Small intestine (tissue), 7 donors: ENCODE measurements around the gene EIF4E3. TPM values are rescaled to one million over a fixed set of nuclear protein-coding genes. Genes with fewer than 3 reads are reported as not detected.
A peak's percentile ranks its signal among the peaks of the same experiment; 100 is the strongest.

Experiments
- DNase-seq, 2 donors: peaks; one replicate each; pipeline versions ENCODE4 v3.0.0 to v3.0.0-alpha.2; 2013
- FAIRE-seq: peaks from 2 replicates; lab custom pipeline; 2012; peaks lifted over from hg19 to GRCh38; lab: Jason Lieb, UNC
- H3K27ac ChIP-seq, 3 donors: one replicate each; pipeline ENCODE4 v1.5.1; 2013; ENCODE audit warnings: low read length in 2 of 3, mild to moderate bottlenecking in 2 of 3, control low read depth in 1 of 3, inconsistent platforms in 1 of 3, low read depth in 1 of 3, moderate library complexity in 1 of 3
- H3K27me3 ChIP-seq, 3 donors: one replicate each; pipeline ENCODE4 v1.6.1; 2013; ENCODE audit warnings: low read length in 3 of 3, inconsistent platforms in 1 of 3; ENCODE audit not compliant: control insufficient read depth in 3 of 3, insufficient read depth in 3 of 3
- H3K36me3 ChIP-seq, 3 donors: one replicate each; pipeline ENCODE4 v1.6.1; 2013; ENCODE audit warnings: low read length in 3 of 3, inconsistent platforms in 1 of 3, low read depth in 1 of 3, mild to moderate bottlenecking in 1 of 3, moderate library complexity in 1 of 3; ENCODE audit not compliant: control insufficient read depth in 3 of 3, insufficient read depth in 2 of 3
- H3K4me1 ChIP-seq, 3 donors: one replicate each; pipeline ENCODE4 v1.6.1; 2013; ENCODE audit warnings: low read length in 2 of 3, inconsistent platforms in 1 of 3, low read depth in 1 of 3, mild to moderate bottlenecking in 1 of 3, moderate library complexity in 1 of 3; ENCODE audit not compliant: control insufficient read depth in 3 of 3, insufficient read depth in 2 of 3
- H3K4me3 ChIP-seq, 3 donors: one replicate each; pipeline ENCODE4 v1.5.1; 2013; ENCODE audit warnings: low read length in 3 of 3, control low read depth in 1 of 3, inconsistent platforms in 1 of 3, low read depth in 1 of 3, mild to moderate bottlenecking in 1 of 3, moderate library complexity in 1 of 3
- H3K9me3 ChIP-seq, 2 donors: one replicate each; pipeline ENCODE4 v1.6.1; 2013; ENCODE audit warnings: low read depth in 1 of 2, low read length in 1 of 2; ENCODE audit not compliant: control insufficient read depth in 2 of 2, insufficient read depth in 1 of 2
- WGBS, 3 donors: extraction: QIAGEN DNeasy Blood & Tissue Kit; methylation state at CpG; one replicate each; pipeline ENCODE4 v1.1.7; 2013; 5-methylcytosine and 5-hydroxymethylcytosine counted together
- polyA plus RNA-seq, 4 donors: library from polyadenylated mRNA; stranded (reverse) in 3 of 4; unstranded in 1 of 4; fragments of 200-250 nt in 3 of 4; fragments of 120-200 nt in 1 of 4; gene quantifications; one replicate each; pipeline versions ENCODE4 v1.2.1 to v1.2.3, GENCODE V29; 2013
- donor health status: healthy with polysubstance abuse.
- donor health status: control.
- donor health status: control.
- donor health status: Bipolar disorder and iron deficiency.
- donor health status: healthy.

The EIF4E3 gene
- polyA plus RNA-seq, 4 donors, result 8.1 to 14.8 (median 10.4) TPM

GRCh38 chr3:71681224-71681668, 44.0 kb downstream of the EIF4E3 start:
- no peak for FAIRE-seq
- H3K4me1 ChIP-seq, result peaks cover 4 to 15% (median 14%) of the 10 kb centered on the region in 3 donors
- H3K36me3 ChIP-seq, result peaks cover 0 to 5% (median 0%) of the 10 kb centered on the region in 3 donors
- 42 to 66% (median 60%) methylated on average over 7 of the region's 7 CpGs for WGBS, 3 donors
- peak; percentile 27 to 64 for DNase-seq
- no peak overlapping the region for H3K4me3 ChIP-seq
- peak overlapping the region in 1 of 3 donors; percentile 53 for H3K27ac ChIP-seq
- no peaks in the 10 kb centered on the region for H3K9me3 ChIP-seq
- H3K27me3 ChIP-seq, result no peaks in the 10 kb centered on the region

GRCh38 chr3:71680603-71681002, 44.6 kb downstream of the EIF4E3 start:
- H3K9me3 ChIP-seq, result no peaks in the 10 kb centered on the region
- 17 to 50% (median 38%) methylated on average over 1 of the region's 1 CpG for WGBS, 3 donors
- H3K27me3 ChIP-seq, result no peaks in the 10 kb centered on the region
- H3K36me3 ChIP-seq, result peaks cover 0 to 5% (median 0%) of the 10 kb centered on the region in 3 donors
- H3K4me3 ChIP-seq, result no peak overlapping the region
- H3K27ac ChIP-seq, result no peak overlapping the region
- DNase-seq (peak; percentile 17 to 67), FAIRE-seq (no peak)
- peaks cover 2 to 15% (median 11%) of the 10 kb centered on the region in 3 donors for H3K4me1 ChIP-seq

GRCh38 chr3:71676931-71677330, 48.3 kb downstream of the EIF4E3 start:
- DNase-seq, result no peak
- Histone ChIP-seq H3K27me3 (no peaks in the 10 kb centered on the region), H3K36me3 (no peaks in the 10 kb centered on the region), H3K4me3 (no peak overlapping the region), H3K9me3 (no peaks in the 10 kb centered on the region), H3K4me1 (peaks cover 0 to 3% (median 0%) of the 10 kb centered on the region in 3 donors), H3K27ac (no peak overlapping the region)
- WGBS, 3 donors, result 76 to 89% (median 86%) methylated on average over 2 of the region's 2 CpGs
- no peak for FAIRE-seq

- no peak for DNase-seq
- Histone ChIP-seq H3K4me3 (no peak overlapping the region), H3K27ac (no peak overlapping the region), H3K9me3 (no peaks in the 10 kb centered on the region), H3K36me3 (no peaks in the 10 kb centered on the region), H3K27me3 (no peaks in the 10 kb centered on the region), H3K4me1 (no peaks in the 10 kb centered on the region)
- WGBS, 3 donors, result 94 to 100% (median 96%) methylated on average over 1 of the region's 1 CpG
- no peak for FAIRE-seq
Measured at GRCh38 chr3:71673486-71673885, 51.7 kb downstream of the EIF4E3 start.

- H3K9me3 ChIP-seq, result no peaks in the 10 kb centered on the region
- H3K27me3 ChIP-seq, result no peaks in the 10 kb centered on the region
- no peaks in the 10 kb centered on the region for H3K4me1 ChIP-seq
- DNase-seq (no peak), FAIRE-seq (no peak)
- no peak overlapping the region for H3K27ac ChIP-seq
- H3K36me3 ChIP-seq, result no peaks in the 10 kb centered on the region
- H3K4me3 ChIP-seq, result no peak overlapping the region
- 81 to 89% (median 87%) methylated on average over 6 of the region's 6 CpGs for WGBS, 3 donors
Measured at GRCh38 chr3:71672807-71673206, 52.4 kb downstream of the EIF4E3 start.

GRCh38 chr3:71672340-71672739, 52.9 kb downstream of the EIF4E3 start:
- no peak for DNase-seq
- WGBS, 3 donors, result 79 to 86% (median 85%) methylated on average over 9 of the region's 9 CpGs
- no peaks in the 10 kb centered on the region for H3K9me3 ChIP-seq
- no peak overlapping the region for H3K4me3 ChIP-seq
- no peaks in the 10 kb centered on the region for H3K4me1 ChIP-seq
- H3K27ac ChIP-seq, result no peak overlapping the region
- no peak for FAIRE-seq
- no peaks in the 10 kb centered on the region for H3K36me3 ChIP-seq
- H3K27me3 ChIP-seq, result no peaks in the 10 kb centered on the region

- H3K36me3 ChIP-seq, result no peaks in the 10 kb centered on the region
- H3K27me3 ChIP-seq, result no peaks in the 10 kb centered on the region
- H3K27ac ChIP-seq, result no peak overlapping the region
- H3K9me3 ChIP-seq, result no peaks in the 10 kb centered on the region
- no peaks in the 10 kb centered on the region for H3K4me1 ChIP-seq
- no peak for FAIRE-seq
- no peak overlapping the region for H3K4me3 ChIP-seq
- DNase-seq, result no peak
- 90 to 94% (median 91%) methylated on average over 19 of the region's 19 CpGs for WGBS, 3 donors
Measured at GRCh38 chr3:71671216-71671845, 53.9 kb downstream of the EIF4E3 start.

- Histone ChIP-seq H3K4me1 (peaks cover 0 to 15% (median 0%) of the 10 kb centered on the region in 3 donors), H3K9me3 (no peaks in the 10 kb centered on the region), H3K4me3 (no peak overlapping the region), H3K27me3 (no peaks in the 10 kb centered on the region), H3K36me3 (no peaks in the 10 kb centered on the region), H3K27ac (no peak overlapping the region)
- WGBS, 3 donors, result 52 to 75% (median 60%) methylated on average over 3 of the region's 3 CpGs
- DNase-seq, result no peak
- no peak for FAIRE-seq
Measured at GRCh38 chr3:71662568-71662967, 62.6 kb downstream of the EIF4E3 start.

GRCh38 chr3:71662056-71662455, 63.1 kb downstream of the EIF4E3 start:
- no peak for FAIRE-seq
- Histone ChIP-seq H3K9me3 (no peaks in the 10 kb centered on the region), H3K27ac (no peak overlapping the region), H3K27me3 (no peaks in the 10 kb centered on the region), H3K4me1 (peaks cover 0 to 15% (median 0%) of the 10 kb centered on the region in 3 donors), H3K36me3 (no peaks in the 10 kb centered on the region), H3K4me3 (no peak overlapping the region)
- no peak for DNase-seq
- WGBS, 3 donors, result 82 to 94% (median 93%) methylated on average over 3 of the region's 3 CpGs
